ENCODE results near the gene CCL3.

DNA sequence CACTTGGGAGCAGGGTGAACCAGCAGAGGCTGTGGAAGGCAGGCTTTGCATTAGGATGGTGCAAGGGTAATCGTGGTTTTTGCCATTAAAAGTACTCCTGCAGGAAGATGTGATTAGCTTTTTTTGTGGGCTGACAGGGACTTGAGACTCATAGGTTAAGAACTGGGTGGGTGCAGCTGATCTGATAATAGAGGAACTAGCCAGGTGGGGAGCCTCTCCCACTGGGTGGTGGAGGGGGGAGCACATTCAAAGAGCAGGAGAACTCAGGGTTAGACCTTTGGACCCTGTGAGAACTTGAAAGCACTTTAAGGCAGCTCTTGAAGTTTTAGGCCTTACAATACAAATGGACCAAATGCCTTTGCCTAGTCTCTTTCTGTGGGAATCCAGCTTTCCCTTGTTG is 46.1 kb upstream of the CCL3 start:
- TF ChIP-seq, protein P1, sequence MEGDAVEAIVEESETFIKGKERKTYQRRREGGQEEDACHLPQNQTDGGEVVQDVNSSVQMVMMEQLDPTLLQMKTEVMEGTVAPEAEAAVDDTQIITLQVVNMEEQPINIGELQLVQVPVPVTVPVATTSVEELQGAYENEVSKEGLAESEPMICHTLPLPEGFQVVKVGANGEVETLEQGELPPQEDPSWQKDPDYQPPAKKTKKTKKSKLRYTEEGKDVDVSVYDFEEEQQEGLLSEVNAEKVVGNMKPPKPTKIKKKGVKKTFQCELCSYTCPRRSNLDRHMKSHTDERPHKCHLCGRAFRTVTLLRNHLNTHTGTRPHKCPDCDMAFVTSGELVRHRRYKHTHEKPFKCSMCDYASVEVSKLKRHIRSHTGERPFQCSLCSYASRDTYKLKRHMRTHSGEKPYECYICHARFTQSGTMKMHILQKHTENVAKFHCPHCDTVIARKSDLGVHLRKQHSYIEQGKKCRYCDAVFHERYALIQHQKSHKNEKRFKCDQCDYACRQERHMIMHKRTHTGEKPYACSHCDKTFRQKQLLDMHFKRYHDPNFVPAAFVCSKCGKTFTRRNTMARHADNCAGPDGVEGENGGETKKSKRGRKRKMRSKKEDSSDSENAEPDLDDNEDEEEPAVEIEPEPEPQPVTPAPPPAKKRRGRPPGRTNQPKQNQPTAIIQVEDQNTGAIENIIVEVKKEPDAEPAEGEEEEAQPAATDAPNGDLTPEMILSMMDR (IDR thresholded peaks at IDR 0.05 in 2 of 3, conservative IDR thresholded peaks at IDR 0.05 in 1 of 3; ENCODE audit: borderline replicate concordance in 1 of 3, insufficient read depth in 1 of 3, low read depth in 2 of 3, low read length in 2 of 3): no peak
- TF ChIP-seq POLR2A (IDR thresholded peaks at IDR 0.05; ENCODE audit: borderline replicate concordance, extremely low read depth, insufficient read depth, insufficient read length) (no peak), EGR1 (IDR thresholded peaks at IDR 0.05; ENCODE audit: low read depth) (no peak), YY1 (IDR thresholded peaks at IDR 0.05; ENCODE audit: extremely low read depth, insufficient replicate concordance, low read depth, low read length) (no peak), ZNF274 (IDR thresholded peaks at IDR 0.05; ENCODE audit: low read depth, low read length) (no peak), FOSL1 (IDR thresholded peaks at IDR 0.05; ENCODE audit: low read depth) (no peak), EZH2phosphoT487 (IDR thresholded peaks at IDR 0.05; ENCODE audit: borderline replicate concordance) (no peak), CBX3 (IDR thresholded peaks at IDR 0.05; ENCODE audit: low read depth) (no peak), MAX (IDR thresholded peaks at IDR 0.05) (no peak), ZFX (IDR thresholded peaks at IDR 0.05) (no peak), EZH2 (IDR thresholded peaks at IDR 0.05) (no peak)
- TF ChIP-seq, protein P2, sequence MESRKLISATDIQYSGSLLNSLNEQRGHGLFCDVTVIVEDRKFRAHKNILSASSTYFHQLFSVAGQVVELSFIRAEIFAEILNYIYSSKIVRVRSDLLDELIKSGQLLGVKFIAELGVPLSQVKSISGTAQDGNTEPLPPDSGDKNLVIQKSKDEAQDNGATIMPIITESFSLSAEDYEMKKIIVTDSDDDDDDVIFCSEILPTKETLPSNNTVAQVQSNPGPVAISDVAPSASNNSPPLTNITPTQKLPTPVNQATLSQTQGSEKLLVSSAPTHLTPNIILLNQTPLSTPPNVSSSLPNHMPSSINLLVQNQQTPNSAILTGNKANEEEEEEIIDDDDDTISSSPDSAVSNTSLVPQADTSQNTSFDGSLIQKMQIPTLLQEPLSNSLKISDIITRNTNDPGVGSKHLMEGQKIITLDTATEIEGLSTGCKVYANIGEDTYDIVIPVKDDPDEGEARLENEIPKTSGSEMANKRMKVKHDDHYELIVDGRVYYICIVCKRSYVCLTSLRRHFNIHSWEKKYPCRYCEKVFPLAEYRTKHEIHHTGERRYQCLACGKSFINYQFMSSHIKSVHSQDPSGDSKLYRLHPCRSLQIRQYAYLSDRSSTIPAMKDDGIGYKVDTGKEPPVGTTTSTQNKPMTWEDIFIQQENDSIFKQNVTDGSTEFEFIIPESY (IDR thresholded peaks at IDR 0.05; ENCODE audit: extremely low read depth, insufficient replicate concordance, low read length): no peak
- TF ChIP-seq, protein P3, sequence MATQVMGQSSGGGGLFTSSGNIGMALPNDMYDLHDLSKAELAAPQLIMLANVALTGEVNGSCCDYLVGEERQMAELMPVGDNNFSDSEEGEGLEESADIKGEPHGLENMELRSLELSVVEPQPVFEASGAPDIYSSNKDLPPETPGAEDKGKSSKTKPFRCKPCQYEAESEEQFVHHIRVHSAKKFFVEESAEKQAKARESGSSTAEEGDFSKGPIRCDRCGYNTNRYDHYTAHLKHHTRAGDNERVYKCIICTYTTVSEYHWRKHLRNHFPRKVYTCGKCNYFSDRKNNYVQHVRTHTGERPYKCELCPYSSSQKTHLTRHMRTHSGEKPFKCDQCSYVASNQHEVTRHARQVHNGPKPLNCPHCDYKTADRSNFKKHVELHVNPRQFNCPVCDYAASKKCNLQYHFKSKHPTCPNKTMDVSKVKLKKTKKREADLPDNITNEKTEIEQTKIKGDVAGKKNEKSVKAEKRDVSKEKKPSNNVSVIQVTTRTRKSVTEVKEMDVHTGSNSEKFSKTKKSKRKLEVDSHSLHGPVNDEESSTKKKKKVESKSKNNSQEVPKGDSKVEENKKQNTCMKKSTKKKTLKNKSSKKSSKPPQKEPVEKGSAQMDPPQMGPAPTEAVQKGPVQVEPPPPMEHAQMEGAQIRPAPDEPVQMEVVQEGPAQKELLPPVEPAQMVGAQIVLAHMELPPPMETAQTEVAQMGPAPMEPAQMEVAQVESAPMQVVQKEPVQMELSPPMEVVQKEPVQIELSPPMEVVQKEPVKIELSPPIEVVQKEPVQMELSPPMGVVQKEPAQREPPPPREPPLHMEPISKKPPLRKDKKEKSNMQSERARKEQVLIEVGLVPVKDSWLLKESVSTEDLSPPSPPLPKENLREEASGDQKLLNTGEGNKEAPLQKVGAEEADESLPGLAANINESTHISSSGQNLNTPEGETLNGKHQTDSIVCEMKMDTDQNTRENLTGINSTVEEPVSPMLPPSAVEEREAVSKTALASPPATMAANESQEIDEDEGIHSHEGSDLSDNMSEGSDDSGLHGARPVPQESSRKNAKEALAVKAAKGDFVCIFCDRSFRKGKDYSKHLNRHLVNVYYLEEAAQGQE (IDR thresholded peaks at IDR 0.05; ENCODE audit: low read depth): no peak
